Activated CD8-positive, alpha-beta memory T cell treated with anti-CD3 and anti-CD28 coated beads, Interleukin-2, amount 50 U/mL, for 1 hour (primary cell): ENCODE results near the gene WBP11.

ENCODE experiments used
- DNase-seq: peaks from one replicate; pipeline ENCODE4 v3.0.0-alpha.2; 2020; ENCODE audit errors: extremely low read depth

Gene WBP11

DNA sequence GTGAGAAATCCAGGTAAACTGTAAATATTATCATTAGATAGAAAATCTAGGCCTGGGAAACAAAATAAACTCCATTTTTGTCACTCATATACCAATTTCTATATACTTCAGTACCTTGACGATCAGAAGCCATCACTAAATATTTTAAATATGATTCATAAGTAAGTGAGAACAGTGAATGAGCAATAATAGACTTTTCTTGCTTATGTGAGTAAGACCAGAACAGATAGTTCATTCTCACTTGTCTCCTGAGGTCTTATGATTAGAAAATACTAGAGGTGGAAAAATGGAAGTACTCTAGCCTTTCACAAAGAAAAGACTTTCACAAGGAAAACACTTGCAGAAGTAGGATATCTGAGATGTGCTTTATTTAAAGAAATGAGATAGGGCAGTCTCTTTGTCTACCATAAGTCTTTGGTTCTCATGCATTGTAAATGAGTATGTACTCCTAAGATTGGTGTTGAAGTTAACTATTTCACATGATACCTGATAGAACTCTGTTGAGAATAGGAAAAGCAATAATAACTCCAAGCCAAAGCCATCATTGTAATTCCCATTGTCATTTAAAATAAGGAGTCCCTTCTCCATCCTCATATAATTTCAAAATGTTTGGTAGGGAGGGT is 20.8 kb upstream of the WBP11 start:
- DNase-seq, result no peak

DNA sequence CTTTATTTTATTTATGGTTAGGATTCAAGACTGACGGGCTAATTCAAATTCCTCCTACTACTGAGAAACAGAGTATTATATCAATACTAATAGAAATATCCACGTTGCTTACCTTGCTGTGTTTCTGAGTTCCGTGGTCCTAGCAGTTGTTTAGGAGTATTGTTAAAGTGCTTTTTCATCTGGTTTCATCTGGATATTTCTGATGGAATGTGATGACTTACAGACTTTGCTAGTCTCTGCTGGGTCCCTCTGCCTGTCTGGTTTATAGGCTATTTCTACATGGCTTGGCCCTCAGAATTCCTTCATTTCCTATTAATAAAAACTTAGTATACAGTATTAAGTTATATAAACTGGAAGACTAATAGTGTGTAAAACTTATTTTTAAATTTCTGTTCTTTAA is 10.7 kb upstream of the WBP11 start, which contains the start of gene SMCO3:
Gene SMCO3, minus strand, starts transcription at position 169 of the 400 bp plus-strand sequence. CDS start 7,502 bp downstream, outside the sequence.
- no peak for DNase-seq

DNA sequence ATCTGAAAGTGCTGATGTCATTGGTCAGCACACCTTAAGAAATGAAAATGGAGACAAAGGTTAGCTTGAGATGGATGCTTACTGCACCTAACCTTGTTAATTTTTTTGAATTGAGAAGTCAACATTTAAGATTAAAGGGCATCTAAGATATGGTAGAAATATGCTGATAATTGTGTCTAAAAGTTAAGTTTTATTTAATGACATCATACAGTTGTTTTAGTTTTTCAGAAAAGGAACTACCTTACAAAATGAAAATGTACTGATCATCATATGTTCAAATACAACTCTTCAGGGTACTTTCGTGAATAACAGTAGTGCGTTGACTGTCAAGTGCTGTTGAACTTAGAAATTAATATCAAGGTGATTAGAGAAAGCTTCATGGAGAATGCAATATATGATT is 8.2 kb upstream of the WBP11 start:
- DNase-seq, result no peak

DNA sequence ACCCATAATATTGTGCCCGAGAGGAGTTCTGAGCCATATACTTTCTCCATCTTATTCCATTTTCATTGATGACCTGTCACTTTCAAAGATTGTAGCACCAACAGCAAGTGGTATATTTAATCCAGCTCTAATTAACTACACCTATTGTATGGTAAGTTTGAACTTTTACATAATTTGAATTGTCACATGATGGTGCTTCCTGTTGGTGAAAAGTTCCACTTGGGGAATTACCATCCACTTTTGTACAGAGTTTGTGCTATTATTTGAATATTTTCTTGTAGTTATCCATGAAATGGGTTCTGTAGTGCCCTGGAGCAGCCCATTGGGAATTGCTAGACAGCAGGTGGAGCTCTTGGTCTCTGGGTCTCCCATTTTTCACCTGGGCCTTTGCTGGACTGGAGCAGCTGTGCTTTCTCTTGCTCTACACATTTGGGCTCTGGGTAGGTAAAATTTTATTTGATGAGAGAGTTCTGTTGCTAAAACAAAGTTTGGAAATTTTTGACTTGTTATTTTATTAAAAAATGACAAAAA is 7.7 kb upstream of the WBP11 start:
- DNase-seq, result no peak

DNA sequence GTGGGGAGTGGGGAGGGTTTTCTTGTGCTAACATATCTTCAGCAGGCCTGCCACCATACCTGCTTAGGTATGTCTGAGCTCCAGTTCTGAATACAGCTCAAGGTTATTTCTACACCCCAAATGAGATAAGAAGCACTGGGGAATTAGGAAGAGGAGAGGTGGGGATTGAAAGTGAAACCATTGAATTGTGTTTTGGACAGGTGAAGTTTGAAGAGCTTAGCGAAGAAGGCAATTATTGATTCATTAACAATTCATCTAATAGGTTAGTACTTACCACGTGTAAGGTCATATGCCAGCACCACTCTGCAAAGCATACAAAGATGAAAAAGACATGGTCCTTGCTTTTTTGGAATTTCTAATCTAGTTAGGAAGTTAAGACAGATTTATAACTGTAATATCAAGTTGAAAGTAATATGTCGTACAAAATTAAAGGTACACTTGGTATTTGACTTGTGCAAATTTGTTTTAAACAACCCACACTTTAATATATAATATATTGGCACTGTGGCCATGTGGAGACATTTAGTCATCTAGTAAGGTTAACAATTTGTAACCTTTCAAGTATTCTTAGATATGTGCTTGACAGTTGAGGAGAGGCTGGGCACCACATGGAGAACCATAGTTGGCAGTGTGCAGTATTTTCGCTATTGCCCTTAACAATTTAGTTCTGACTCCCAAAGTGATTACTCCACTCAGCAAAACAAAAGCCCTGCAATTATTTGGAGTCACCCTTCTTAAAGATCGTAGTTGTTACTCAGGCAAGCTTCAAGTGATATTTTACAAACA is 7.1 kb upstream of the WBP11 start:
- no peak for DNase-seq

DNA sequence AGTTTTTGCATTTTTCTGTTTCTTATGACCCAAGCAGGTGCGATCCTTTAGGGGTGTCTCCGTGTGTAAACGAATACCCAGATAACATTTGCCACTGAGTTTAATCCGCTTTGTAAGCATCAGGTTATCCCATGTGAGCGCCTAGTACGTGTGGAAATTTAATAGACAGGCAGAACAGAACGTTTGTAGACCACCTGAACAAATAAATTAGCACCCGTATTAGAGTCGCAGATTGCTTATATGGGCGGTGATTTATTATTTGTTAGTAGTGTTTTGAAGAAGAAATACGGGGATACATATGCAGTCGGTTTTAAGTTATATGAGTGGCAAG is 517 bp upstream of the WBP11 start:
- no peak for DNase-seq

DNA sequence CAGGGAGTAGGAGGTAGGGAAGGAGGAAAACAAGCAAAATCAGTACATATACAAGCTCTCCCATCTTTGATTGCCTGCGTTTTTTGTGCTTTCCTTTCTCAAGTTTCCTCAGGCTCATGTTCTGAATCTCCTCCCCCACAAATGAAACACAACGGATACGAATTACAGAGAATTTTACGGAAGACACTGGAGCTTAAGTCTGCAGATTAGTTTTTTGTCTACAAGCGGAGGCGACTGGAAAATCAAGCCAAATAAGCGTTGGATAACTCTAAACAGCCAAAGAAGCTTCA is 612 bp downstream of the WBP11 start:
- no peak for DNase-seq

DNA sequence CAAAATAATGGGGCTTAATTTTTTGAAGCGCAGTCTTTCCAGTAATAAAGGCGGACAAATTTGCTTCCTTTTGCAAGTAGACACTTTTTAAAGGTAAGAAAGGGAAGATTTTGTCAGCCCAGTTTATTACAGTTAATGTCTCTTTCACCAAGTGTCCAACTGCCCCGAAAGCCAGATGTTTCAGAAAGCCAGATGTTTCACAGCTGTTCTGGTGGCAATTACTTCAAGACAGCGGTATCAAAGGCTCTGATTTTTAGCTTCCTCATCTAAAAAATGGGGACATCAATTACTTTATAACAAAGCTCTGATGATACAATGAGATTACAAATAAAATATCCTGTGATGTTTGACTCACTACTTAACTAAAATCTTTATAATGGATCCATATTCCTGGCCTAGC is 1.0 kb downstream of the WBP11 start:
- no peak for DNase-seq

DNA sequence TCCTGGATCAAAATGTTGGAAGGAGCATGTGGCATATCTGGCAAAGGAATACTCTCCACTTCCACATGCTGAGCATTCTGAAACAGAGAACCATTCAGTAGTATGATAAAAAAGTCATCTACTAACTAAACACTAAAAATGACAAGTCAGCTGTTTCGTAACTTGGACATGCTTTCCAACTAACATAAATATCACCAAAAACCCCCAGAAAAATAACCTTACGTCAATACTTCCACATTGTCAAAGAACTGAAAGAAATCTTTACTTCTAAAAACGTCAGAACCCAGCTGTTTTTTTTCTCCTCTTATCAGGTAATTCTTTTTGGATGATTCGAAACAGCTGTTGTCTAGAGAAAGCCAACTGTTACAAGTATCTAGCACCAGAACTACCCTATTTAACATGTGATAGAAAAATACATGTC is 8.2 kb downstream of the WBP11 start:
- DNase-seq, result no peak

DNA sequence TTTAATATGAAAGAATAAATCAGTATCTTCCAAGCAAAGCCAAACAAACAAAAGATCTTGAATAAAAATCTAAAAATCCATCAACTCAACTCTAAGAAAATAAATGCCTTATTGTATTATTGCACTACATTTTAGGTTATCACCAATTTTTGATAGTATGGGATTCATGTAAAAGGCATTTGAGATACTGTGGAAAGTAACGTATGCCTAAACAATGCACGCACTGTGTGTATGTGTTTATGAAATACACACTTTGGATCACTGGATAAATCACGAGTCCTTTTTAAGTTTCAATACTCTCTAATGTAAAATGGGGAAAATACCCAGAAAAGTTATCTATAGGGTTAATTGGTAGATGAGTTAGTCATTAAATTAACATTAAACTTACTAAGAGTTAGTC is 17.7 kb downstream of the WBP11 start:
- no peak for DNase-seq

DNA sequence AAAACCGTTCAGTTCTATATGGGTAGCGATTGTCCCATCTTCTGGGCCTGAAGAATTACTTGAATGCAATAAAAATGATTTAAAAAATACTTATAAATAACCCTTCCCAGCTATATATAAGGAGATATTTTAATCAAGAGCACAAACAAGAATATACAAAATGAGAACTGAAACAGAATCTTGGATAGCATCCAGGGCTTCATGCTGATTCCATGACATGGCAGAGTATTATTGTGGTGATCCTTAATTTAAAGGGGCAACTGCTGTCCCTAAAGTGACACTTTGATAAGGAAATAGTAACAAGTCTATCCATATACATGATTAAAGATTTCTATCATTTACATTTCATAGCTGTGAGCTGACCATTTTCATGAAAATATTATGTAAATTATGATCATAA is 18.8 kb downstream of the WBP11 start:
- DNase-seq, result no peak

DNA sequence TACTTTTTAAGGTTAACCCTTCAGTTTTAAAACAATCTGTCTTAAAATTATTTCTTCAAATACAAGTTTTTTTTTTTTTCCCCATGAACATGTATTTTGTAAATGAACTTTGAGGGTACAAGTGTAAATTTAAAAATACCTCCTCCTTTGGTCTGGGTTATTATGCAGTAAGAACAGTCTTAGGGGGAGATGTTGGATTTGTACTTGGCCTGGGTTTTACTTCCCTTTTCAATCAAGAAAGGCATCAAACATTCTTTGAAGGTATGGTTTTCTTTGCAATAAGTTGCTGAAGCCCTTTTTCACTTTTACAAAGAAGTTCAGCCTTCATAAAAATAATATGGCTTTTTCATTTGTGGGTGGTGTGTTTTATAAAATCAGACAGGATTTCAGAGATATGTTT is 20.5 kb downstream of the WBP11 start:
- no peak for DNase-seq

DNA sequence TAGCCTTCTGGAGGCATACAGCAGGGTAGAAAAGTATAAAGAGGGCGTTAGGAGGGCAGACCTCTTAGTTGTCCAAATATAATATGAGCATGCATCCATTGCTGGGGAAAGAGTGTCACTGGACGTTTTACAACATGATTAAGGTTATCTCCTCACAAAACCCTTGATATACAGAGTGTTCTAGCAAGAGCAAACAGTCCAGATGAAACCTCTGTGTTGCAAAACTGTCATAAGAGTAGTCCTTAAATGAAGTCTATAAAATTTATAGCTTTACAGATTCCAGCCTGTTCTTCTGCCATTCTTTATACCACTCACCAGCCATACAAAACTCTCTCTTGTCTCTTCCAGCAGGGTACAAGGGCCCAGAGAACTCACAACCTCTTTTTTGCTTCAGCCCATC is 21.7 kb downstream of the WBP11 start:
- DNase-seq, result no peak

DNA sequence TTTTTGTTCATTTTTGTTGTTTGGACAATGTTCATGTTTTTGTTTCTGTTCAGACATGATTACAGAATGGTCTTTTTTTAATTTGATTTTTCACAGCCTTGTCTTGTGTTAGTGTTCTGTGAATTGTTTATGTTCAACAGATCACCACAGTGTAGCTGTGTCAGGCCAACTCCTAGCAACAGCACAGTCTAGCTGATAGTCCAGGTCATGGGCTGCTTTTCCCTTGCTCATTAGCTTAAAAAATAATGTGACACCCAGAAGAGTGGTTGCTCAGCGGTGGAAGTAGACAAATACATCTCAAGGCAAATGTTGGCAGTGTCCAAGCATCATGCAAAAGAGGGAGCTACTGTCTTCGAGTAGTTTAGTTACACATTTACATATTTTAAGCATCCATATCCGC is 22.4 kb downstream of the WBP11 start:
- no peak for DNase-seq

DNA sequence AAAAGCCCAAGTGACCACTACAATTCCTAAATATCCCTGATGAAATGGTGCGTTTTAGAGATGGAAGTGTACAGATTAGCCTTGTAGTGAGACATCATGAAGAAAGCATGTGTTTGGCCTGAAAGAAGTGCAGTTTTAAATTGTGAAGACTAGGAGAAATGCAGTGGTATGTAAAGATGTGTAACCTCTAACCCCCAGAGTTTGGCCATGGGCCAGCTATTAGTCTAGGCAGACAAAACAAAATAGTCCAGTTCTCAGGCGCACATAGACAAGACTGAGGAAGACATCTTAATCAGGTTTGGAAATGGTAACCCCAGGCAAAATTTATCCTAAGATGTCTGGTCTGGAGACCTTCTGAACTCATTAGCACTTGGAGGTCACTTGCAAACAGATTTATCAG is 23.4 kb downstream of the WBP11 start:
- DNase-seq, result no peak

DNA sequence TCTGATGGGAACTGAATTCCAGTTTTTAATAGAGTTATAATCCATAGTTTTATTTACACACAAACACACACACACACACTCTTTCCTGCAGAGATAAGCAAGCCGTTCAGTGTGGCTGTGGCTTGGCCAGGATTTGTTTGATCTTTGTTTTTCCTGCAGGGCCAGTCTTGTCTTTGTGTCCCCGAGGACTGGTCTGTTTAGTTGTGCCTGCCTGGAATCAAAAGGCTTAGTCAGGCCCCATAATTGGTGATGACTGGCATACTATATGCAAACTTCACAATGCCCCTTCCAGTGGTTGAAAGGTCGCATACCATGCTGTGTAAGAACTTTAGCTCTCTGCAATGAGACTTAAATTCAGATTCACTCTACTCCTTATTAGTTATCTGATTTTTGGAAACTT is 26.0 kb downstream of the WBP11 start:
- no peak for DNase-seq

DNA sequence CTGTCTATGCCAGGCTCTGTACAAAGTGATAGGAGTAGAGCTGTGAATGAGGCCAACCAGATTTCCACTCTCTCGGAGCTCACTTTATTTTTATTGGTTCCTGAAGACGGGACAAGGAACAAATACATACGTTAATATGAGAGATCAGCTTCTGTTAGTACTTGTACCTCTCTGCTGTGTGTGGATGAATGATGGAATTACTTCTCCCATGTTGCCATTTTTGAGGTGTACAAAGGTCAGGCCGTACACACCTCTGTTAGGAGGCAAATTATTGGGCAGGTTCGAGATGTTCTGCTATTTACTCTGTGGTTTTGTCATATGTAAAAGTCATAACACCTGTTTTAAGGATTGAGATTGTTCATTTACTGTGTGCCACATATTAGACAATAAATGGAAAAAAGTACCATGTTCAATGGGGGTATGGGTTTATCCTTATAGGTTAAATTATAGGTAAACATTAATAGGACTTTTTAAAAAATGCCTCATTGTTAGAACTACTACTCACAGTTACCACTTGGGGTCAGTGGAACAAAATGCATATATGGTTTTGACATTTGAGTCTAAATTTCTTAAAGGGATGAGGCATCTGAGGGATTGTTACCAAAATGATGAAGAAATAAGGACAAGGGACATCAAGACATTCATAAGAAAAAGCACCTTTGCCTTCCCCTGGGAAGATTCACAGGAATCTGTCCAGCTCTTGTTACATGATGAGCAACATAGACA is 26.9 kb downstream of the WBP11 start:
- DNase-seq, result no peak

DNA sequence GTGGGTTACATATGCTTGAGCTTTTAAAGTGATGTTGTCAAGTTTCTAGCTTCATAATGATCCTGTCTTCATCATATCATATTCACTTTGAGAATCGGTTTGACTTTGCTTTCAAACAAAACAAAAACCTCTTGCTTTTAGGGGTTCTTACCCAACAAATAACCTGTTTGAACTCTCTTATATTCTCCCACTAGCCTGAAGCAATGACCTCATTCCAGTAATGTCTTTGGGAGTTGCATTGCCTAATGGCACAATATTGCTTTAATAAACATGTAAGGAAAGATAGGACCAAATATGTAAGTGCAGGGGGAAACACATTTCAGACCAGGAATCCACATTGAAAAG is 27.7 kb downstream of the WBP11 start:
- no peak for DNase-seq

DNA sequence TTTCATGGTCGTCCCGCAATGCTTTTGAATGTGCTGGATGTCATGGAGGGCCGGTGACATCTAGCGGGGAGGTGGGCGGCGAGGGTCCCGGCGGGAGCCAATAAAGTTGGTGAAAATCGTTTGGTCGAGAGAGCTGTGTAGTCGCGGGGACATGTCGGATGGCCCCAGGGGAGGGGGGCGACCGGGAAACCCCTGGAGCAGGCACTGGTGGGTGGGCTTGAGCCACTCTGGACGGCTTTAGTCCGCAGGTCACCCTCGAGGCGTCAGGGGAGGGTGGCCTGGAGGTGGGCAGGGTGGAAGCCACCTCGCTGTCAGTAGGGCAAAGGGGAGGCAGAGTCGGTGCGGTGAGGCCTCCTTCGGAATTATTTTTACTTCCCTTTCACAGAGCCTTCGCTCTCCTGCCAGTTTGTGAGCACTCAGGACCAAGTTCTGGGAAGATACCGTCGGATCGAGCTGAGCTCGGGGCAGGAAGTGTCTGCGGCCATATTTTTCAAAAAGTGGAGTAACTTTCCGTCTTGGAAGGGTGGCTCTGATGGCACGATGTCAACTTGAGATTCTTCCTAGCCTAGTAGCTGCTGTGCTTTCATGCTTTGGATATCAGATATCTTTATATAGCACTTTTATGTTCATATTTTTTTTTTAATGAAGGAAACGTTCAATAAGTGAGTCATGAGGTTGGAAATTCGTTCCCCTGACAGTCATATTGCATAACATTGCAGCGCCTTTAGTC is 28.2 kb downstream of the WBP11 start:
- no peak for DNase-seq

DNA sequence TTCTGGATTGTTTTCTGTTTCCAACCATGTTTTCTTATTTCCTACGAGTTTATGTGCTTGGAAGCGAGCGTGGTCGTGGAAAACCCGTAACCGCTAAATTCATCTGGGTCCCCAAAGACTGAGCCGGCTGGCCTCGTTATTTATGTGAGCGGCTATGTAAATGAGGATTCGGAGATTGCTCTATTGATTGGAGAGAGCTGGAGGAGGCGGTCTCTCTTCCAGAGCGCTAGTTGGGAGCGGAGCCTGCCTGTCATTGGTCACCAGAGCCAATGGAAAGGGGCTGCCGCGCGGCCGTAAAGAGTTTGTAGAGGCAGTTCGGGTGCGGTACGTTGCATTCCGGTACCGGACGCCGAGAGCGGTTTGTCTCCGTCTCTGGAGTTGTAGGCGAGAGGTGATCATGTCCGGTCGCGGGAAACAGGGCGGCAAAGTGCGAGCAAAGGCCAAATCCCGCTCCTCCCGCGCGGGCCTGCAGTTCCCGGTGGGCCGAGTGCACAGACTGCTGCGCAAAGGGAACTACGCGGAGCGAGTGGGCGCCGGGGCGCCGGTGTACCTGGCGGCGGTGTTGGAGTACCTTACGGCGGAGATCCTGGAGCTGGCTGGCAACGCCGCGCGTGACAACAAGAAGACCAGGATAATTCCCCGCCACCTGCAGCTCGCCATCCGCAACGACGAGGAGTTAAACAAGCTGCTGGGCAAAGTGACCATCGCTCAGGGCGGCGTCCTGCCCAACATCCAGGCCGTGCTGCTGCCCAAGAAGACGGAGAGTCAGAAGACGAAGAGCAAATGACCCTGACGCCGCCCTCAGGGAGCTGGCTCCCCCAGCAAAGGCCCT is 29.0 kb downstream of the WBP11 start:
- DNase-seq, result peak; percentile 82

DNA sequence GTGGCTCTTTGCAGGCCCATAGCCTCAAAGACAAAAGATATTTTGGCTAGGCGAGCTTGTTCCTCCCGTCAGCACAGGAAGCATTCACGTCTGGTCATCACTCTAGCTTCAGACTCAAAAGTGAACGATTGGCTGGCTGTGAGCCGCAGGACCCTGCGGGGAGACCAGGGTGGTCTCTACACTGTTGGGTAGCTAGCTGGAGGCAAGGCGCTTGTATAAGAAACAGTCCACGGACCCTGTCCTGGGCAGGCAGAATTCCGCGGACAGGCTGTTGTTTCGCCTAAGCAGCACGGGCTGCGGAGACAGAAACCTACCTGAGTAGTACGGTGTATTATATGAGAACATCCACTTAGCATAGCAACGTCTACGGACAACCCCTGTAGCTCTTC is 29.6 kb downstream of the WBP11 start:
- DNase-seq, result no peak

DNA sequence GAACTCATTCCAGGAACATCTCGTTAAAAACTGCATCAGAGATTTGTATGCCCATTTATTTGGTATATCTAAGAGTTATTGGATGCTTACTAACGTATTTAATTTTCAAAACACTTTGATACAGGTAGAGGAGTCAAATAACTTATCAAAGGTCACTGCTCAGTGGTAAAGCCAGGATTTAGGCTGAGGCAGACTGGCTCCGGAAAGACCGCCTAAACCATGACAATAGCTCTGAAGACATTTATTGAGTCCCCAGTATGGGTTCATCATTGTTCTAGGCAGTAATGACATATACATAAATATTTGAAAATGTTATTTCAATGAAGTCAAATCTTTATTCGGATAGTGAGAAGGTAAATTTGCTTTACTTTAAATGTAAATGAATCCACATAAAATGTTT is 30.3 kb downstream of the WBP11 start:
- no peak for DNase-seq
